ENCODE results near the gene PTCD3.
A peak's percentile ranks its signal among the peaks of the same experiment; 100 is the strongest.

PTCD3 gene

DNA sequence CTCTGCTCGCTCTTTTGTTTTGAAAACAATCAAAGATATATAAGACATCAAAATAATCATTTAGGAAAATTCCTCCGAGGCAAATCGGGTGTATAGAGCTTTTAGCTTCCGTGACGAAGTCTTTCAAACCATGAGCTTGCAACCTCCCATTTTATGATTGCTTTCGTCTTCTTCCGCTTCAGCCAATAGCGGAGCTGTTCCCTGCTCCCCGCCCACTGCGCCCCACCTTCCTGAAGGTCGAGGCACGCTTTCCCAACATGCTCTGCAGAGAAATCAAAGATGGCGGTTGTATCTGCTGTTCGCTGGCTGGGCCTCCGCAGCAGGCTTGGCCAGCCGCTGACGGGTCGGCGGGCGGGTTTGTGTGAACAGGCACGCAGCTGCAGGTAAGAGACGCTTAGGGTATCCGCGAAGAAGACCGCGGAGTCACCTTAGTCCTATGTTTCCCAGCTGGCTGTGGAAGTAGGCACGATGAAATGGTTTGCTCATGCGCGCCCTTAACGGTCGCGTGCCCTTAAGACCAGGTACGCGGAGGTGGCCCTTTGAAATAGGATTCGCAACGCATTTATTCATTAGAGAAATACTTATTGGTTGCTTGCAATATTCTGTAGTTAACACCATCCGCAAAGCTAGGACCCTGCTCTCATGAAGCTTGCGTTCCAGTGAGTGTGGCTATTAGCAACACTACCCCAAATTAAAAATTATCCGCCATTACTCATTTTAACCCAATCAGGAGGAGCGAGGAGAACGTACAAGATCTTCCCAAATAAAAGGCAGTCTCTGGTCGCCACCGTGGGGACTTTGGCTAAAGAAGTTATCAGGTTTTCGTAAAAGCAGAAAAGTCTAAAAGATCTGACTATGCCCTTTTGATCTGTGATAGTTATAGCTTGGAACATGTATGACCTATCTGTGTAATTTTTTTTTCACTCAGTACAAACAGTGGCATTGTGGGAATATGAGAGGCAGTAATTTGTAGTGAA is at the start of gene PTCD3:
PTCD3 (plus strand) TSS at position 267 of the 977 bp plus-strand sequence; CDS start at position 280, 13 bp downstream.
- DNase-seq (ENCODE audit: low read depth), result peak; percentile 96

DNA sequence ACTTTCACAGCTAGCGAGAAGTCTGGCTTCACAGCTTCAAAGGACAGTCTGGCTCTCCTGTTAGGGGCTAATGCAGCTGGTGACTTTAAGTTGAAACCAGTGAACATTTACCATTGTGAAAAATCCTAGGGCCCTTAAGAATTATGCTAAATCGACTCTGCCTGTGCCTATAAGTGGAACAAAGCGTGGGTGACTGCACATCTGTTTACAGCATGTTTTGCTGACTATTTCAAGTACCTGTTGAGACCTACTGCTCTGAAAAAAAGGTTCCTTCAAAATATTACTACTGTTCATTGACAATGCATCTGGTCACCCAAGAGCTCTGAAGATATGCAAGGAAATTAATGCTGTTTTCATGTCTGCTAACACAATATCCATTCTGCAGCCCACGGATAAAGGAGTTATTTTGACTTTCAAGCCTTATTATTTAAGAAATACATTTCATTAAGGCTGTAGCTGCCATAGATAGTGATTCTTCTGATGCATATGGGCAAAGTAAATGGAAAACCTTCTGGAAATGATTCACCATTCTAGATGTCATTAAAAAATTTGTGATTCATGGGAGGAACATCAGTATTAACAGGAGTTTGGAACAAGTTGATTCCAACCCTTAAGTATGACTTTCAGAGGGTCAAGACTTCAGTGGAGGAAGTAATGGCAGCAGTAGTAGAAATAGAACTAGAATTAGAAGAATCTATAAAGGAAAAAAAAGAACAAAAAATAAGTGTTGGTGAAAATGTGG is 49.3 kb upstream of the PTCD3 start:
- no peak for DNase-seq (ENCODE audit: low read depth)

GRCh38 chr2:86062043-86062442 is 44.0 kb upstream of the PTCD3 start:
- peak; percentile 24 for DNase-seq (ENCODE audit: low read depth)

- DNase-seq (ENCODE audit: low read depth), result peak; percentile 56
Measured at GRCh38 chr2:86064006-86064405, 42.0 kb upstream of the PTCD3 start.

DNA sequence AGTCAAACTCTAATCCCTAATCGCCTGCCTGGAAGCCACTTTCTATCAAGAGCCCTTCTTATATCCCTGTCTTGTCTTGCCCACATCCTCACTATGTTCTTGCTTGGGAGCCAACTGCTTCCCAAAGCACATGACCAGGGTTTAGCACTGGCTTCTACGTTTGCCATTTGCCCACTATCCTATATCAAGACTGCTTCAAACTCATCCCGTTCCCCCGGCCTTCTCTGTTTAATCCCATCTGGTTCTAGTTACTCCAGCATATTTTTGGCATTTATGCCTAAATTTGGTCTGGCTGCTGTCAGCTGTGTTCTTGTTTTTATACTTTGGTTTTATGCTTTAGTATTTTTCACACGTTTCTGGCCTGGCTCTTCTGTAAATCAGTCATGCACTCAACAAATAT is 40.5 kb upstream of the PTCD3 start:
- DNase-seq (ENCODE audit: low read depth), result peak; percentile 79

DNA sequence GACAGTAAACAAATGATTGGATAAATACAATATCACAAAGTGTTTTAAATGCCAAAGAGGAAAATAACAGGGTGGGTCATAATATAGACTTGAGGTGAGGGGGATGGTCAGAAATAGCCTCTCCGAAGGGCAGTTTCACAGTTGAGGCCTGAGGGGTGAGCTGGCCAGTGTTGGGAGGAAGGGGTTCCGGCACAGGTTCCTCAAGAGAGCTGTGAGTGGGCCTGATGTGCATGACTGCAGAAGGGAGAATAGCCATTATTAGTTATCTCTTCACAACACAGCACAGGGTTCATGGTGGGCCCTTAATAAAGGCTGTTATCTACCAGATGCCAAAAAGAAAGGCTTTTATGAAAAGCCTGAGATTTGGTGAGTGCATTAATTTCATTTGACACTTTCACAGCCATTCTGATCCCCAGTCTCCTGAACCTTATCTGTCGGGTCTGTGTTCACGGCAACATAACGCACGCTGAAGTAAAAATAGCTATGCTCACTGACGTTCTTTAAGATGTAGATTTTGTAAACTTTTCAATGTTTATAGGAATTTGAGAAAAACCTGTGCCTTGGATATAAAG is 39.9 kb upstream of the PTCD3 start:
- DNase-seq (ENCODE audit: low read depth), result no peak

DNA sequence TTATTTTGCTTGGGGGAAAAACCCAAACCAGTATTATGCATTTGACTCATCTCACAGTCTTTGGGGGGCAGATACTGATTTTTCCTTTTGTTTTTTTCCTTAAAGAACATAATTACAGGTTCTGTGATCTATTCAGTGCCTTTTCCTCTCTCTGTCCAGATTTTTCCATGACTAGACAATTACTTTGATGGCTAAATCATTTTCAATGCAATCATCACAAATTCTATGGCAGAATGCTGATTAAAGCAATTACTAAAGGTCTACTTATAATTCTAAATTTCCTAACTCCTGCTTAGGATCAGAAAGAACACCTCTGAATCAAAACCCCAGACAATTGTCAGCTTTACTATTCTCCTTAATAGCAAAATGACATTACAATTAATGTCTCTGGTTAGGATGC is 39.1 kb upstream of the PTCD3 start:
- DNase-seq (ENCODE audit: low read depth), result no peak

GRCh38 chr2:86068136-86068588 is 37.9 kb upstream of the PTCD3 start:
- DNase-seq (ENCODE audit: low read depth), result no peak

GRCh38 chr2:86068648-86069047 is 37.4 kb upstream of the PTCD3 start:
- DNase-seq (ENCODE audit: low read depth), result no peak

- no peak for DNase-seq (ENCODE audit: low read depth)
Measured at GRCh38 chr2:86069091-86069685, 36.8 kb upstream of the PTCD3 start.

GRCh38 chr2:86069783-86070339 is 36.2 kb upstream of the PTCD3 start:
- DNase-seq (ENCODE audit: low read depth), result no peak

GRCh38 chr2:86070868-86071267 is 35.2 kb upstream of the PTCD3 start:
- DNase-seq (ENCODE audit: low read depth), result no peak

DNA sequence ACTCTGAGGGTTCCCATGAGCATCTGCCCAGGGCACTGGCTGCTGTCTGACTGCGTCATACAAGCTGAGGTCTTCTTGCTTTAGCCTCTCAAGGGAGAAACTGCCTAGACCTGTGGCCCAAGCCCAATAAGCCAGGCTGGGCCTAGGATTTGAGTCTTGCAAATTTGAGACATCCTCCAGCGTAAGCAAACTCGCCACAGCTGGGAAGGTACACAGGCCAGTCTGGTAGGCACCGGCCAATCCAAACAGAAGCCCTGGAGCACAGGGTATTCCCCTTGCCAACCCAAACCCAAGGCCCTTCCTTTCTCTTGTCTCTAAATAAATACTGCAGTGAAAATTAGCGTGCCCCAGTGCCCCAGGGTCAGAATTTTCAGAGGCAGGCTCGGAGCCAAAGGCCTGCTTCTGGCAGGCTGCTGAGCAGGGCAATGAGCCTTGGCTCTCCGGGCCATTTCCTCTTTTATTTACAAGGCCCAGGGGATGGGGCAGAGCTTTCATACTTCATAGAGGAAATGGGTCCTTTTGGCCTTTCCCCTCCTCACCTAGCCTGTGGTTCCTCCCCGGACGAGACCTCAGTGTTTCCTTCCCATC is 33.7 kb upstream of the PTCD3 start:
- DNase-seq (ENCODE audit: low read depth), result peak; percentile 99

DNA sequence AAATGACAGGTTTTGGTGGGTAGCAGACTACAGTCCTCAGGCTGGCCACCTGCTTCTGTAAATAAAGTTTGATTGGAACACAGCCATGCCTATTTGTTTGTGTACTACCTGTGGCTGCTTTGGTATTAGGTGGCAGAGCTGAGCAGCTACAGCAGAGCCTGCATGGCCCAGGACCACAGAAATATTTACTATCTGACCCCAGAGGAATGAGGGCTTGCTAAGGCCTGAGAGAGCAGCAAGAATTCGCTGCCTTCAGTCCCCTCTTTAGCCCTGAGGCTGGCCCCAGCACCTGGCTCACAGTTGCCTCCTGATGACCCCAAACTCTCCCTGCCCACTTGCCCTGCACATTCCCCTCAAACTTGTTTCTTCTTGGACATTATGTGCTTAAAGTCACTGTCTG is 32.8 kb upstream of the PTCD3 start:
- no peak for DNase-seq (ENCODE audit: low read depth)

- no peak for DNase-seq (ENCODE audit: low read depth)
Measured at GRCh38 chr2:86074256-86074655, 31.8 kb upstream of the PTCD3 start.

- no peak for DNase-seq (ENCODE audit: low read depth)
Measured at GRCh38 chr2:86074811-86075210, 31.2 kb upstream of the PTCD3 start.

GRCh38 chr2:86075886-86076285 is 30.1 kb upstream of the PTCD3 start:
- DNase-seq (ENCODE audit: low read depth), result no peak

- peak; percentile 49 for DNase-seq (ENCODE audit: low read depth)
Measured at GRCh38 chr2:86078774-86079545, 27.1 kb upstream of the PTCD3 start.

GRCh38 chr2:86079981-86080911 is 25.8 kb upstream of the PTCD3 start:
- DNase-seq (ENCODE audit: low read depth), result peak; percentile 62

DNA sequence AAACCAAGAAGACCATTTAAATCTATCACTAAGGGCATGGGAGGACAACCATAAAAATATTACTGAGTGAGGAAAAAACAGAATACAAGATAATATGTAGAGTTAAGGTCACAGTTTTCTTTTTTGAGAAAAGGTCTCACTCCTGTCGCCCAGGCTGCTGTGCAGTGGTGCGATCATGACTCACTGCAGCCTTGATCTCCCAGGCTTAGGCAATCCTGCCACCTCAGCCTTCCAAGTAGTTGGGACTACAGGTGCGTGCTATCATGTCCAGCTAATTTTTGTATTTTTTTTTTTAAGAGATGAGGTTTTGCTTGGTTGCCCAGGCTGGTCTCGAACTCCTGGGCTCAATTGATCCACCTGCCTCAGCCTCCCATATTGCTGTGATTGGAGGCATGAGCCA is 24.3 kb upstream of the PTCD3 start:
- DNase-seq (ENCODE audit: low read depth), result no peak

Measured in fibroblast of gingiva (primary cell).